Measurements from ENCODE around the gene MBD3L1.

GRCh38 chr19:8881512-8881911, 49.3 kb downstream of the MBD3L1 start:
- TF ChIP-seq POLR2AphosphoS5 (IDR thresholded peaks at IDR 0.05; ENCODE audit: low read depth, low read length): no peak
- no peak for TF ChIP-seq PAX8 (CRISPR knock-in tag; IDR thresholded peaks at IDR 0.05; ENCODE audit: borderline replicate concordance)
- TF ChIP-seq, protein P1, sequence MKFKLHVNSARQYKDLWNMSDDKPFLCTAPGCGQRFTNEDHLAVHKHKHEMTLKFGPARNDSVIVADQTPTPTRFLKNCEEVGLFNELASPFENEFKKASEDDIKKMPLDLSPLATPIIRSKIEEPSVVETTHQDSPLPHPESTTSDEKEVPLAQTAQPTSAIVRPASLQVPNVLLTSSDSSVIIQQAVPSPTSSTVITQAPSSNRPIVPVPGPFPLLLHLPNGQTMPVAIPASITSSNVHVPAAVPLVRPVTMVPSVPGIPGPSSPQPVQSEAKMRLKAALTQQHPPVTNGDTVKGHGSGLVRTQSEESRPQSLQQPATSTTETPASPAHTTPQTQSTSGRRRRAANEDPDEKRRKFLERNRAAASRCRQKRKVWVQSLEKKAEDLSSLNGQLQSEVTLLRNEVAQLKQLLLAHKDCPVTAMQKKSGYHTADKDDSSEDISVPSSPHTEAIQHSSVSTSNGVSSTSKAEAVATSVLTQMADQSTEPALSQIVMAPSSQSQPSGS (CRISPR knock-in tag; IDR thresholded peaks at IDR 0.05): no peak
- TF ChIP-seq HOMEZ (CRISPR knock-in tag; IDR thresholded peaks at IDR 0.05; ENCODE audit: low read depth): no peak

Measured in HepG2 (cell line).